DMS 273 treated with DMSO at 0.1 percent for 48 hours (cell line): Measurements from ENCODE around the gene POLR2M.

Source experiments
- DNase-seq: peaks from one replicate; lab custom pipeline; 2025; lab: John Stamatoyannopoulos, UW

The POLR2M gene

GRCh38 chr15:57740048-57740447 is 33.5 kb downstream of the POLR2M start:
- DNase-seq: no peak

- no peak for DNase-seq
Measured at GRCh38 chr15:57741089-57741488, 34.6 kb downstream of the POLR2M start.

- no peak for DNase-seq
Measured at GRCh38 chr15:57743424-57743823, 36.9 kb downstream of the POLR2M start.

GRCh38 chr15:57746786-57747185 is 40.3 kb downstream of the POLR2M start:
- DNase-seq: no peak

- DNase-seq: no peak
Measured at GRCh38 chr15:57747206-57747896, 40.8 kb downstream of the POLR2M start.

- no peak for DNase-seq
Measured at GRCh38 chr15:57751177-57751800, 44.8 kb downstream of the POLR2M start.

GRCh38 chr15:57752436-57752835 is 45.9 kb downstream of the POLR2M start:
- no peak for DNase-seq

GRCh38 chr15:57752840-57753239 is 46.3 kb downstream of the POLR2M start:
- no peak for DNase-seq

GRCh38 chr15:57756466-57756865 is 50.0 kb downstream of the POLR2M start:
- no peak for DNase-seq

GRCh38 chr15:57758560-57758959 is 52.0 kb downstream of the POLR2M start:
- DNase-seq: no peak

GRCh38 chr15:57761562-57761961 is 55.0 kb downstream of the POLR2M start:
- no peak for DNase-seq

GRCh38 chr15:57762302-57762701 is 55.8 kb downstream of the POLR2M start:
- no peak for DNase-seq

- no peak for DNase-seq
Measured at GRCh38 chr15:57763176-57763964, 56.9 kb downstream of the POLR2M start.
